A673 (cell line): ENCODE results near the gene ZNF48. TPM values are rescaled to one million over a fixed set of nuclear protein-coding genes. Genes with fewer than 3 reads are reported as not detected.

ENCODE experiments used
- BruUV-seq: library from RNA; stranded (reverse); fragments of 400-500 nt; replicated peaks from 2 replicates; lab custom pipeline; 2021; lab: Mats Ljungman, UMichigan
- CTCF ChIA-PET: fragments of 300-600 bp; sonication (Branson Sonifier 250); formaldehyde crosslinking; loops from one replicate; lab custom pipeline; 2022; ENCODE audit warnings: antibody characterized with exemption; lab: Charles Lee
- POLR2A ChIA-PET: fragments of 300-600 bp; sonication (Branson Sonifier 250); formaldehyde crosslinking; loops from one replicate; lab custom pipeline; 2022; ENCODE audit warnings: antibody characterized with exemption; ENCODE audit not compliant: low non-redundant PET; lab: Charles Lee
- DNase-seq: peaks from one replicate; pipeline ENCODE4 v3.0.0-alpha.2; 2015; ENCODE audit warnings: low spot score
- H3K27ac ChIP-seq: fragments of 200-600 bp; sonication (generic); 2 replicates; pipeline ENCODE4 v1.5.1; 2016; ENCODE audit warnings: mixed run types, low read depth, mild to moderate bottlenecking, mixed read lengths, antibody characterized with exemption, low read length; ENCODE audit not compliant: poor library complexity, severe bottlenecking
- H3K27me3 ChIP-seq: fragments of 200-600 bp; sonication (generic); replicated peaks from 2 replicates; pipeline ENCODE4 v1.6.1; 2017; ENCODE audit warnings: mixed run types, low read depth, mild to moderate bottlenecking, mixed read lengths, antibody characterized with exemption, low read length; ENCODE audit not compliant: insufficient read depth, poor library complexity
- H3K36me3 ChIP-seq: fragments of 200-600 bp; sonication (generic); 2 replicates; pipeline ENCODE4 v1.6.1; 2016; ENCODE audit warnings: mixed run types, mild to moderate bottlenecking, mixed read lengths, antibody characterized with exemption, low read length; ENCODE audit not compliant: insufficient read depth, poor library complexity, severe bottlenecking
- H3K4me1 ChIP-seq: fragments of 200-600 bp; sonication (generic); 2 replicates; pipeline ENCODE4 v1.6.1; 2017; ENCODE audit warnings: mixed run types, mild to moderate bottlenecking, mixed read lengths, antibody characterized with exemption, low read length; ENCODE audit not compliant: insufficient read depth, poor library complexity, severe bottlenecking
- H3K4me3 ChIP-seq: fragments of 200-600 bp; sonication (generic); 2 replicates; pipeline ENCODE4 v1.5.1; 2016; ENCODE audit warnings: low read depth, mixed run types, mild to moderate bottlenecking, mixed read lengths, low read length; ENCODE audit not compliant: poor library complexity, severe bottlenecking
- H3K9me3 ChIP-seq: fragments of 200-600 bp; sonication (generic); 2 replicates; pipeline ENCODE4 v1.6.1; 2016; ENCODE audit warnings: mixed run types, low read depth, mild to moderate bottlenecking, mixed read lengths, antibody characterized with exemption, low read length; ENCODE audit not compliant: poor library complexity, severe bottlenecking
- CTCF ChIP-seq: fragments of 300-800, 200-600 bp; sonication (generic); conservative IDR thresholded peaks from 2 replicates; pipeline ENCODE4 v1.5.1; 2017; ENCODE audit warnings: low read depth, mild to moderate bottlenecking, antibody characterized with exemption, low read length, moderate library complexity, mixed read lengths
- EZH2 ChIP-seq: fragments of 200-600 bp; sonication (generic); IDR thresholded peaks from 2 replicates; pipeline ENCODE4 v1.6.1; 2017; ENCODE audit warnings: borderline replicate concordance, low read depth, mild to moderate bottlenecking, mixed read lengths, antibody characterized with exemption, low read length; ENCODE audit not compliant: poor library complexity, severe bottlenecking
- intact Hi-C: fragments of 100-400 bp; cut with micrococcal nuclease; formaldehyde crosslinking; loops from one replicate; pipeline ENCODE4 v1.10.0; 2022; ENCODE audit not compliant: unreplicated experiment
- total RNA-seq: library from RNA; stranded (reverse); gene quantifications from 2 replicates; pipeline ENCODE4 v1.2.3, GENCODE V29; 2021

Gene ZNF48
- total RNA-seq, 1 experiment from 2014 or later, result 22.0 TPM

DNA sequence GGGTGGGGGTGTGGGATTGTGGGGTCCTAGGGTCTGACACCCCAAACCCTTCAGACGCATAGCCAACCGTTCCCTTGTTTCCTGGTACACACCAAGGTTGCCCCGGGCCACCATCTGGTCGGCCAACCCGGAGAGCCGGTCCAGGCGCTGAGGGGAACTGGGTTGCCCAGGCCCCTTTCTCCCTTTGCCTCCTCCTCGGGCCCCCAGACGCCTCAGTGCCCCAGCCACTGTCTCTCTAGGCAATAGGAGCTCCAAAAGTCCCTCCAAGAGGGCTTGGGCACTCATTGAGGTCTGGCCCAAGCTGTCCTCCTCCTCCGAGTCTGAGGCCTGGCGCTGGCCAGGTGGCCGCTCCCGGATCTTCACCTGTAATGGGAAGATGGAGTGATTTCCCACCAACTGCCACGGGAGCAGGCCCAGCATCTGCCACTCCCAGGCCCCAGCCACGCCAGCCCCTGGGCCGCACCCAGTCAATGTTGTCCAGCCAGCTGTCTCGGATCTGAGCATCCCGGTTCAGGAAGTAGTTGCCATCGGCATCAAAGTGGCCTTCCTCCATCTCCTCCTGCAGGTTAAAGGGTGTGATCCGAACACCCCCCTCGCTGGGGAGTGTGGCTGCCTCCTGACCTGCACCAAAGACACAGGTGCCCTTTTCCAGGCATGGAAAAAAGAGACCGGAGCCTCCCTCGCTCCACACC is 41.6 kb upstream of the ZNF48 start:
- intact Hi-C loops, result no loop called here
- TSS peak; percentile 61 for BruUV-seq

DNA sequence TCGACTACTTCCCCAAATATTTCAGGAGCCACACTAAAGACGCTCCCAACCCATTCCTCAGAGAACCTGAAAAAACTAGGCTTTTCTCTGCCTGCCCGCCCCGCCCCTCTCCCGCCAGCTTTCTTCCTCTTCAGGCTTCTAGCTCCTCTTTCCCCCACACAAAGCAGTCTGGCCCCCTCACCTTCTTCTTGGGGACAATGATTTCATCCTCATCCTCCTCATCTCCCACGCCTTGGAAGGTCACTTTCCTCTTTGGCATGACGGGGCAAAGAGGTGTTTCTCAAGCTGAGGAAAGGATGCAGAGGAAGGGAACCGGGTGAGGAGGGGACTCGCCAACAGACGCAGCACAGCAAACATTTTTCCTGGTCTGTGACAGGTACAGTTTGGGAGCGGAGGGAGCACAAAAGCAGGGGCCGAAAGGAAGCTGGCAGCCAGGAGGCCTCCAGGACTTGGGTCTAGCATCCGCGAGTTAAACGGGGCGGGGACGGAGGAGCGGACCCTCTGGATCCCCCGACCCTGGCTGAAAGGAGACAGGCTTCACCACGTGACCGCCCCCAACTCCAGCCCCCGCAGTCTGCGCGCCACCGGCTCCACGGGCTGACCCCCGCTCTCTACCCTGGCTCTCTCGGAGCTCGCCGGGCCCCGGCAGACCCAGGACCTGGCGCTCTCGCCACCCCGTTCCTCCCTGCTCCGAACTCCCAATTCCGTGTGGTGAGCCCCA is 40.6 kb upstream of the ZNF48 start:
- Histone ChIP-seq H3K36me3 (peaks cover 53% of the 10 kb centered on the region), H3K9me3 (no peaks in the 10 kb centered on the region), H3K4me3 (peak overlapping the region; percentile 98), H3K4me1 (peaks cover 13% of the 10 kb centered on the region), H3K27me3 (no peaks in the 10 kb centered on the region), H3K27ac (peak overlapping the region; percentile 94)
- BruUV-seq, result no TSS peak
- intact Hi-C loops, result no loop called here
- ChIA-PET POLR2A (no interaction called here), CTCF (no interaction called here)
- no peak for TF ChIP-seq EZH2
- TF ChIP-seq CTCF, result no peak
- DNase-seq, result no peak

More for the DNA sequence above, 41.6 kb upstream of the ZNF48 start:
- Histone ChIP-seq H3K27me3 (no peaks in the 10 kb centered on the region), H3K4me1 (peaks cover 13% of the 10 kb centered on the region), H3K36me3 (peaks cover 43% of the 10 kb centered on the region), H3K27ac (peak overlapping the region; percentile 94), H3K9me3 (no peaks in the 10 kb centered on the region), H3K4me3 (peak overlapping the region; percentile 98)
- ChIA-PET POLR2A (no interaction called here), CTCF (no interaction called here)
- no peak for DNase-seq
- no peak for TF ChIP-seq EZH2
- TF ChIP-seq CTCF, result no peak

DNA sequence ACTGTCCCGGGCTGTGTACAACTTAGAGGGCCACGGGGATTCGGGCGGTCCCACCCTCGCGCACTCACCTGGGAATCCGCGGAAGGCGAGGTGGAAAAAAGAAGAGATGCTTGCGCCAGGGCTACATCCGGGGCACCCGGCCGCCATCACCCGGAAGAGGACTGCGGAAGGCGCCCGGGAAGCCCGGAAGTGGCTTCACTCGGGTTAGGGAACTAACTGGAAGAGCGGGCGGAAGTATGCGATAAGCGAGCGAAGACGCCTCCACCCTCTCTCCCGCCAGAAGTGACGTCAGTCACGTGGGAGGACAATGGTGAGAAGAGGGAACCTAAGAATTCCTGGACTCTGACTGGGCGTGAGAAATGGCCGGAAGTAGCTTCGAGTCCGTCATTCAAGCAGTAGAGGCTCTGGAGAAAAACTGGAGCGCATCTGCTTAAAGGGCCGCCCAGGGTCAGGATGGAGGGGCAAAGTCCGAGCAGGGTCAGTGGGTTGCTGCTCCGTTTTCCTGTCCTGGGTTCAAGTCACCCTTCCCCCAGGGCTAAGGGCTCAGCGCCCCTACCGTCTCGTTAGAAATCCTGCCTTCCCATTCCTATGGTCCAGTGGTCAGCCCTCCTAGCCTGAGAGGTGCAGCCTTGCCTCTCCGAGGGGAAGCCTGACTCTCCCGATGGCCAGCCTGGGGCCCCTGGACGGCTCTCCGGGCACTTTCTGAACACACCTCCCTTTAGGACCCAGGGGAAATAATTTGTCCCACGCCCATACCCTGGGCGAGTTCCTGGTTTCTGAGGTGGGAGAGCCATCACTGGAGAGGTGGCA is 39.9 kb upstream of the ZNF48 start, which contains the start of gene CD2BP2:
TSS of gene CD2BP2 (minus strand) at position 165 of the 810 bp plus-strand sequence. CDS start 627 bp downstream, outside the sequence.
- H3K27ac ChIP-seq, result peak within 1 kb of the TSS; percentile 94
- ChIA-PET POLR2A (interaction anchor here (0.6 kb wide), 1 partner anchor 50 kb away, joined by 7 read pairs; no protein-coding TSS in a partner anchor), CTCF (no interaction called here)
- DNase-seq, result peak; percentile 100
- H3K27me3 ChIP-seq, result no peaks in the 10 kb centered on the region
- peak within 1 kb of the TSS; percentile 98 for H3K4me3 ChIP-seq
- peaks cover 13% of the 10 kb centered on the region for H3K4me1 ChIP-seq
- intact Hi-C loops, result no loop called here
- no peaks in the 10 kb centered on the region for H3K9me3 ChIP-seq
- BruUV-seq, result TSS peak; percentile 95
- TF ChIP-seq EZH2 (no peak), CTCF (no peak)
- H3K36me3 ChIP-seq, result peaks cover 58% of the 10 kb centered on the region
